ENCODE data around the gene ERP29.

ERP29 gene

GRCh38 chr12:112004041-112004440, 9.2 kb upstream of the ERP29 start:
- no peak overlapping the region for H3K27ac ChIP-seq
- TF ChIP-seq, protein P1, sequence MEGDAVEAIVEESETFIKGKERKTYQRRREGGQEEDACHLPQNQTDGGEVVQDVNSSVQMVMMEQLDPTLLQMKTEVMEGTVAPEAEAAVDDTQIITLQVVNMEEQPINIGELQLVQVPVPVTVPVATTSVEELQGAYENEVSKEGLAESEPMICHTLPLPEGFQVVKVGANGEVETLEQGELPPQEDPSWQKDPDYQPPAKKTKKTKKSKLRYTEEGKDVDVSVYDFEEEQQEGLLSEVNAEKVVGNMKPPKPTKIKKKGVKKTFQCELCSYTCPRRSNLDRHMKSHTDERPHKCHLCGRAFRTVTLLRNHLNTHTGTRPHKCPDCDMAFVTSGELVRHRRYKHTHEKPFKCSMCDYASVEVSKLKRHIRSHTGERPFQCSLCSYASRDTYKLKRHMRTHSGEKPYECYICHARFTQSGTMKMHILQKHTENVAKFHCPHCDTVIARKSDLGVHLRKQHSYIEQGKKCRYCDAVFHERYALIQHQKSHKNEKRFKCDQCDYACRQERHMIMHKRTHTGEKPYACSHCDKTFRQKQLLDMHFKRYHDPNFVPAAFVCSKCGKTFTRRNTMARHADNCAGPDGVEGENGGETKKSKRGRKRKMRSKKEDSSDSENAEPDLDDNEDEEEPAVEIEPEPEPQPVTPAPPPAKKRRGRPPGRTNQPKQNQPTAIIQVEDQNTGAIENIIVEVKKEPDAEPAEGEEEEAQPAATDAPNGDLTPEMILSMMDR (IDR thresholded peaks at IDR 0.05): no peak
- no peak for TF ChIP-seq ZFX (IDR thresholded peaks at IDR 0.05; ENCODE audit: borderline replicate concordance)

GRCh38 chr12:112005419-112006395, 7.5 kb upstream of the ERP29 start:
- H3K27ac ChIP-seq: peak overlapping the region; percentile 56
- TF ChIP-seq, protein P1 (IDR thresholded peaks at IDR 0.05): no peak
- no peak for TF ChIP-seq ZFX (IDR thresholded peaks at IDR 0.05; ENCODE audit: borderline replicate concordance)

- no peak for TF ChIP-seq ZFX (IDR thresholded peaks at IDR 0.05; ENCODE audit: borderline replicate concordance)
- TF ChIP-seq, protein P1 (IDR thresholded peaks at IDR 0.05): no peak
- H3K27ac ChIP-seq: peak overlapping the region; percentile 9
These were observed 5.3 kb upstream of the ERP29 start for GRCh38 chr12:112007945-112008344.

DNA sequence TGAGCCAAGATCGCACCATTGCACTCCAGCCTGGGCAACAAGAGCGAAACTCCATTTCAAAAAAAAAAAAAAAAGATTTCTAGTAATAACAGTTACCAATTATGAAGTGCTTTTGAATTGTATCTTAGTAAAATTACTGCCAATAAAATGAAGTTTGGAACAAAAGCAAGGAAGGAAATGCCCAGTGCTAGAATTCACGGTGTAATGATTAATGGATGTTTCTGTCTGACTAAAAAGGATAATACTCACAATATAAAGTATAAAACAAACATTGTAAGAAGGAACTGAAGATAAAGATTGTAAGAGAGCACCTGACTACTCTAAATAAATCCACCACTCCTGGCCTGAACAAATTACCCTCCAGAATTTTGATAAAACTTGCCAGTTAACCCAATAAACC, 4.3 kb upstream of the ERP29 start:
- H3K27ac ChIP-seq: no peak overlapping the region
- TF ChIP-seq, protein P1 (IDR thresholded peaks at IDR 0.05): no peak
- no peak for TF ChIP-seq ZFX (IDR thresholded peaks at IDR 0.05; ENCODE audit: borderline replicate concordance)

DNA sequence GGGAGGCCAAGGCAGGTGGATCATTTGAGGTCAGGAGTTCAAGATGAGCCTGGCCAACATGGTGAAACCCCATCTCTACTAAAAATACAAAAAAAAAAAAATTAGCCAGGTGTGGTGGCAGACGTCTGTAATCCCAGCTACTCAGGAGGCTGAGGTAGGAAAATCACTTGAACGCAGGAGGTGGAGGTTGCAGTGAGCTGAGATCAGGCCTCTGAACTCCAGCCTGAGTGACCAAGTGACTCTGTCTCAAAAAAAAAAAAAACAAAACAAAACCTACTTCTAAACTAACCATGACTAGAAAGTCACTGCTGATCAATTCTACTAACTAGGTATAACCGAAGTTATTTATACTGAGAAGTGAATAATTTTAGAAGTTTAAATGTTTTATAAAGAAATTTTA, 3.6 kb upstream of the ERP29 start:
- peak overlapping the region; percentile 4; the same call in 1 of the 2 replicates for H3K27ac ChIP-seq

DNA sequence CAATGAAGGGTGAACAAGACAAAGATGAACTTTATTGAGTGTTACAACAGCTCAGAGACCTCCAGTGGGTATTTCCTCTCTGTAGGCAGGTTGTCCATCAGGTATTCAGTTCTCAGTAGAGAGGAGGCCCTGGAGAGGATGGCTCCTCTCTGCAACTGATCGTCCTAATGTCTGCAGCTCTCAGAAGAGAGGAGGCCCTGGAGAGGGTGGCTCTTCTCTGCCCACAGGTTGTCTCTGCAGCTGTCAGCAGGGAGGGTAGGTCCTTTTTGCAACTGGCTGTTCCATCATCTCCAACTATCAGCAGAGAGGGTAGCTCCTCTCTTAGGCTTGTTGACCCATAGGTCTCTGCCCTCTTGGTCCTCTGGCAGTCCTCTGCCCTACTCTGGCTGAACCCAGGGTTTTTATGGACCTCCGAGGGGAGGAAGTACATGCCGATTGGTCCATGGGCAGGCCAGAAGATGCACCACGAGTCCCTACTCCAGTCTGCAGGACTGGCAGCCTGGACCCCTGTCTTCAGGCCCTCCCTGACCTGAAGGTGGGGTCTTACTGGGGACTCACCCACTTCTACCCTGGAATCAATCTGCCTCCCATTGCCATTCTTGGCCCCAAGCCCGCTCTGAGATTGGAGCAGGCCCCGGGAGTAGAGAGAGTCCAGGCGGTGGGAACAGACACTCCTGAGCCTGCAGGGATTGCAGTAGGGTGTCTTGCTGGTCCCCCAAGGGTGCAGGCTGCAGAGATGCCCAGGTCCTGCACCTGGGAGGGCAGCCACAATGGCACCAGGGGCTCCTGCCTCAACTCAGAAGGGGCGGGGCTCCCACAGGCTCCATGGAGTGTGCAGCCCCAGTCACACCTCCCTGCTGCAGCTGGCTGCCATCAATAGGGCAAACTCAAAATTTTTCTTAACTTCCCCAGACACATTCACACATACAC, 2.5 kb upstream of the ERP29 start:
- TF ChIP-seq, protein P1 (IDR thresholded peaks at IDR 0.05): no peak
- no peak for TF ChIP-seq ZFX (IDR thresholded peaks at IDR 0.05; ENCODE audit: borderline replicate concordance)
- no peak overlapping the region; the same call in 1 of the 2 replicates for H3K27ac ChIP-seq

DNA sequence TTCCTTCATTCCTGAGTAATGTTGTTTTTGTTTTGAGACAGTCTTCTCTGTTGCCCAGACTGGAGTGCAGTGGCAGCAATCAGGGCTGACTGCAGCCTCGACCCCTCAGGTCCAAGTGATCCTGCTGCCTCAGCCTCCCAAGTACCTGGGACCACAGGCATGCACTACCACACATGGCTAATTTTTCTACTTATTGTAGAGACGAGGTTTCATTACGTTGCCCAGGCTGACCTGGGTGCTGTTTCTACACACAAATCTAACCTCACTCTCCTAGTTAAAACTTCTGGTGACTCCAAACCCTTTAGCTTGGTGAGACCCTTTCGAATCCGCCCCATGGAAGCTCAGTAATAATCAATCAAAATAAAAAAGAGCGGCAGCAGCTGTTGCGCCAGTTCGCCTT, 1.5 kb upstream of the ERP29 start:
- H3K27ac ChIP-seq: peak overlapping the region; percentile 99
- no peak for TF ChIP-seq ZFX (IDR thresholded peaks at IDR 0.05; ENCODE audit: borderline replicate concordance)
- TF ChIP-seq, protein P1 (IDR thresholded peaks at IDR 0.05): no peak
